PFSK-1 (cell line): ENCODE results near the gene DECR2.

ENCODE experiments used
- FOXP2 ChIP-seq: optimal IDR thresholded peaks from 2 replicates; pipeline ENCODE3; 2011; ENCODE audit warnings: borderline replicate concordance, control low read depth, inconsistent platforms; ENCODE audit not compliant: insufficient read depth; ENCODE audit errors: extremely low read length, extremely low read depth
- POLR2AphosphoS5 ChIP-seq: IDR thresholded peaks from 2 replicates; pipeline ENCODE4 v1.6.1; 2012; ENCODE audit warnings: low read depth, mild to moderate bottlenecking, control low read depth, low read length, moderate library complexity

DNA sequence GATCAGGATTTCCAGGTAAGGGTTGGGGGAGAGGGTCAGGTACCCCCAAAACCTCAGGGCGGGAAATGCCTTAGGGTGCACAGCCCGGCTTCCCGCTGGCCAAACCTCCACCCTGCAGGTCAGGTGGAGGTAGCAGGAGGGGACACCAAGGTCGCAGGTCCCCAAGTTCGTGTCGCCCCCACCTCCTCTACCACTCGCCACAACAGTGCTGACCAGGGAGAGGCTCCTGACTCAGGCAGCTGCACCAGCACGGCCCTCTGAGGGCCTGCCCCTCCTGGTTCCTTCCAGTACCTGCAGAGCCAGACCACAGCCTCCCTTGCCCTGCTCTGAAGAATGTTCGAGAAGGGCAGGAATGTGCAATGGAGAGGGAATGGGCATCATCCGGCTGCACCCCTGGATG, 35.2 kb upstream of the DECR2 start:
- TF ChIP-seq POLR2AphosphoS5 (no peak), FOXP2 (no peak)
